ENCODE results near the gene GRB2.
"Not testable (repeated sequence)": the region's sequence is repeated elsewhere in the genome, so short reads cannot be mapped to it uniquely, and the experiment has no call there.

The GRB2 gene

GRCh38 chr17:75405365-75406221 is at the start of gene GRB2:
Gene GRB2, minus strand, starts transcription at chr17:75405678. Its CDS starts 12,050 bp downstream, at chr17:75393628.
- DNase-seq (ENCODE audit: low read depth, low spot score), result peak; percentile 99

- DNase-seq (ENCODE audit: low read depth, low spot score), result not testable (repeated sequence)
Measured at GRCh38 chr17:75454672-75455071, 49.2 kb upstream of the GRB2 start.

- DNase-seq (ENCODE audit: low read depth, low spot score), result no peak
Measured at GRCh38 chr17:75454193-75454592, 48.7 kb upstream of the GRB2 start.

- DNase-seq (ENCODE audit: low read depth, low spot score), result no peak
Measured at GRCh38 chr17:75450270-75450669, 44.8 kb upstream of the GRB2 start.

GRCh38 chr17:75447951-75448856 is 42.7 kb upstream of the GRB2 start:
- no peak for DNase-seq (ENCODE audit: low read depth, low spot score)

GRCh38 chr17:75445896-75446295 is 40.4 kb upstream of the GRB2 start:
- DNase-seq (ENCODE audit: low read depth, low spot score), result not testable (repeated sequence)

- DNase-seq (ENCODE audit: low read depth, low spot score), result no peak
Measured at GRCh38 chr17:75445296-75445695, 39.8 kb upstream of the GRB2 start.

- no peak for DNase-seq (ENCODE audit: low read depth, low spot score)
Measured at GRCh38 chr17:75442168-75443103, 37.0 kb upstream of the GRB2 start.

- no peak for DNase-seq (ENCODE audit: low read depth, low spot score)
Measured at GRCh38 chr17:75440738-75441448, 35.4 kb upstream of the GRB2 start.

- no peak for DNase-seq (ENCODE audit: low read depth, low spot score)
Measured at GRCh38 chr17:75439287-75439686, 33.8 kb upstream of the GRB2 start.

- DNase-seq (ENCODE audit: low read depth, low spot score), result not testable (repeated sequence)
Measured at GRCh38 chr17:75437404-75437803, 31.9 kb upstream of the GRB2 start.

- not testable (repeated sequence) for DNase-seq (ENCODE audit: low read depth, low spot score)
Measured at GRCh38 chr17:75434433-75434832, 29.0 kb upstream of the GRB2 start.

- DNase-seq (ENCODE audit: low read depth, low spot score), result no peak
Measured at GRCh38 chr17:75433218-75433783, 27.8 kb upstream of the GRB2 start.

GRCh38 chr17:75430159-75430974 is 24.9 kb upstream of the GRB2 start:
- DNase-seq (ENCODE audit: low read depth, low spot score), result no peak

GRCh38 chr17:75428543-75429469 is 23.3 kb upstream of the GRB2 start:
- DNase-seq (ENCODE audit: low read depth, low spot score), result no peak

- DNase-seq (ENCODE audit: low read depth, low spot score), result no peak
Measured at GRCh38 chr17:75418531-75418930, 13.1 kb upstream of the GRB2 start.

- DNase-seq (ENCODE audit: low read depth, low spot score), result no peak
Measured at GRCh38 chr17:75417054-75417580, 11.6 kb upstream of the GRB2 start.

GRCh38 chr17:75416006-75416405 is 10.5 kb upstream of the GRB2 start:
- DNase-seq (ENCODE audit: low read depth, low spot score), result no peak

All from activated naive CD8-positive, alpha-beta T cell treated with anti-CD3 and anti-CD28 coated beads, Interleukin-2, amount 50 U/mL, for 16 hours (primary cell).